GM12875 (cell line): ENCODE measurements around the gene ZDHHC12.

Source experiments
- H3K4me3 ChIP-seq: one replicate; pipeline ENCODE4 v1.5.1; 2011; ENCODE audit warnings: low read depth, low read length, control low read depth
- CTCF ChIP-seq: IDR thresholded peaks from 2 replicates; pipeline ENCODE4 v1.5.1; 2011; ENCODE audit warnings: low read depth, mild to moderate bottlenecking, control low read depth, inconsistent platforms, low read length, moderate library complexity, borderline replicate concordance; ENCODE audit not compliant: insufficient read depth

Gene ZDHHC12

GRCh38 chr9:128729766-128730517 lies 6.0 kb upstream of the ZDHHC12 start:
- no peak overlapping the region for H3K4me3 ChIP-seq
- TF ChIP-seq CTCF, result no peak

- no peak for TF ChIP-seq CTCF
- H3K4me3 ChIP-seq, result no peak overlapping the region
Observed at GRCh38 chr9:128729302-128729701, 5.4 kb upstream of the ZDHHC12 start.

- no peak overlapping the region for H3K4me3 ChIP-seq
- TF ChIP-seq CTCF, result no peak
Observed at GRCh38 chr9:128728298-128728697, 4.4 kb upstream of the ZDHHC12 start.

GRCh38 chr9:128727640-128728248 lies 3.8 kb upstream of the ZDHHC12 start:
- H3K4me3 ChIP-seq, result no peak overlapping the region
- no peak for TF ChIP-seq CTCF

- no peak for TF ChIP-seq CTCF
- peak overlapping the region; percentile 55 for H3K4me3 ChIP-seq
Observed at GRCh38 chr9:128724744-128725211, 851 bp upstream of the ZDHHC12 start.

- no peak for TF ChIP-seq CTCF
- peak overlapping the region; percentile 97 for H3K4me3 ChIP-seq
Observed at GRCh38 chr9:128723352-128723865, 518 bp downstream of the ZDHHC12 start.
